Activated effector memory CD4-positive, alpha-beta T cell treated with Interleukin-2 at 50 U/mL for 16 hours (primary cell): Measurements from ENCODE around the gene TAOK3.
"Not testable (repeated sequence)": the region's sequence is repeated elsewhere in the genome, so short reads cannot be mapped to it uniquely, and the experiment has no call there.

Source experiments
- DNase-seq: peaks from one replicate; pipeline ENCODE4 v3.0.0-alpha.2; 2020

TAOK3 gene

DNA sequence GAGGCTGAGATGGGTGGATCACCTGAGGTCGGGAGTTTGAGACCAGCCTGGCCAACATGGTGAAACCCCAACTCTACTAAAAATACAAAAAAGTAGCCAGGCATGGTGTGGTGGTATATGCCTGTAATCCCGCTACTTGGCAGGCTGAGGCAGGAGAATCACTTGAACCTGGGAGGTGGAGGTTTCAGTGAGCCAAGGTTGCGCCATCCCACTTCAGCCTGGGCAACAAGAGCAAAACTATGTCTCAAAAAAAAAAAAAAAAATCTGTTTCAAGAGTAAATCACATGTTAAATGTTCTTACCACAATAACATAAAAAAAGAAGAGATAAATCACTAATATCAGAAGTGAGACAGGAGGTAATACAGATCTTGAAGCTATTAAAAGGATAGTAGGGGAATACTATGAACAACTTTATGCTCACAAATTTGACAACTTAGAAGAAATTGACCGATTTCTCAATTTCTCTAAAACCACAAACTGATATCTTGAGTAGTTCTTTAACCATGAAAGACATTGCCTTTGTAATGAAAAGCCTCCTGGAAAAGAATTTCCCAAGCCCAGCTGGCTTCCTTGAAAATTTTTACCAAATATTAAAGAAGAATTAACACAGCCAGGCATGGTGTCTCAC lies 37.7 kb downstream of the TAOK3 start:
- DNase-seq = no peak

DNA sequence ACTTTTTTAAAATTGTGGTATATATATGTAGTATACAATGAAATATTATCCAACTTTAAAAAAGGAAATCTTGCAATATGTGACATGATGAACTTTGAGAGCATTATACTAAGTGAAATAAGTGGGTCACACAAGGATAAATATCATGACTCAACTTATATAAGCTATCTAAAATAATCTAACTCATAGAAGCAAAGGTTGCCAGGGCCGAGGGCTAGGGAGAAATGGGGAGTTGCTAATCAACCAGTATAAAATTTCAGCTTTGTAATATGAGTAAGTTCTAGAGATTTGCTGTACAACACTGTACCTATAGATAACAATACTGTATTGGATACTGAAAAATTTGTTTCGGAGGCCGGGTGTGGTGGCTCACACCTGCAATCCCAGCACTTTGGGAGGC lies 38.5 kb downstream of the TAOK3 start:
- DNase-seq = no peak

DNA sequence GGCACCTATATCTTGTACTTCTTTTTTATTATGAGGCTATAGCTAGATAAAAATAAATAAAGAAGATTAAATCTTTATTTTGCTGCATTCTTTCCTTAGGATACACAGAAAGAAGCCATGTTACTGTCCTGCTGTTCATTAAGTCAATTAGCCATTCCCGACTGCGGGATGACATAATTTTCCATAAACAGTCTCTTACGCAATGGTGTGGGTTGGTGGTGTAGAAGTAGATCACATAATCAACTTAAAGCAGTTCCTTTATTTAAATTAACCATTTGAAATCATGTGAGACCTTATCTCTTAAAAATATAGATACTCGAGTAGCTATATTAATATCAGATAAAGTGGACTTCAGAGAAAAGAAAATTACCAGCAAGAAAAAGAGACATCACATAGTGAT lies 40.2 kb downstream of the TAOK3 start:
- no peak for DNase-seq

DNA sequence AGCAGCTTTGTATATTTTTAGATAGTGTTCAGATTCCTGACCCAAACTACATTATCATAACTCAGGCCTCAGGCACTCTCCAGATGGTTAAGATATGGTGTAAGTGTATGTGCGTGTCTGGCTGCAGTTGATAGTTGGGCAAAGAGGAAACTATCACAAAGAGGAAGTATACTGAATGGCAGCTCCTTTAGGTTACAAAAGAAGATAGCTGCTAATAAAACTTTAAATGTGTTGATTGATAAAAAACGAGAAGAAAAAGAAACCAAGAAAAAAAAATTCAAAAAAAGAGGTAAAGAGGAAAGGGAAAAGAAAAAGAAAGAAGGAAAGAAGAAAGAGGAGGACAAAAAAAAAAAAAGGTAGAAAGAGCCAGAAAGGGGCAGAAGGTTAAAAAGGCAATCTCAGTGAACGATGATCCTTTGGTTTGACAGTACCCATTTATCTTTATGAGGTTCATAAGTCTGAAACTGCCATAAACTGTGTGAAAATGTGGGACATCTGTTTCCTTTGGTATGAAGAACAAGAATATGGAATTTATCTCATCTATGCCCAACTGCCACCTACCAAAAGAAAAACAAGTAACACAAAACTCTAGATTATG lies 42.2 kb downstream of the TAOK3 start:
- no peak for DNase-seq

DNA sequence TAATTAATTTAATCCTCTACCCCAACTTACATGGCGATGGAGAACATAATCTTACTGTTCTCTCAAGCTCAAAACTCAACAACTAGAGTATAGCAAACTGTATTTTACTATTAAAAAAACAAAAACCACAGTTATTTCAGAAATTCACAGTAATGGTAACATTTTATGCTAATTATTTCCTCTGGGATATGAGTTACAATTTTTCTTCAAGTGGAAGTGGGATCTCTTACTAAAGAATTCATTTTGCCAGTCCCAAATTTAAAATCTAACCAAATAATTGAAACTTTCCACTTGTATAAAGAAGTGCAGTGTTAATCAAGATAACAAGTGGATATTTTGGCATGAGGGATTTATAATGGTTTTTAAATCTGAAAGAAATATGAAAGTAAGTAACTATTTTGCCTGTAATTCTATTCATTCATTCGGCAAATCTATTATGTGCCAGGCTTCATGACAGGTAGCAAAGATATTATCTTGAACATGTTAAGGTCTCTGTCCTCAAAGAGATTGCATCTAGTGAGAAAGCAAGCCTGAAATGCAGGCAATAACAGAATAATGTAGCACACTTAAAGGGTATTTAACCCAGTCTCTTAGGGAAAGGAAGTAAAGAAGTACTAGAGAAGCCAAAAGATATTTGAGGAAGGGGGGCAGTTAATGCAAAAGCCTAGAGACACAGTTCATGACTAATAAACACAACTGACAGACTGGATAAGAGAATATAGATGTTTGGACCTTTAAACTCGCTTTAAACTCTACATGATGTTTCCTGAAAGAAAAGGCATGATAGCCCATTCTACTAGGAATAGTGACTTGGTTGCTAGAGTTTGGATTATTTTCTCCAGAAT lies 44.0 kb downstream of the TAOK3 start:
- no peak for DNase-seq

DNA sequence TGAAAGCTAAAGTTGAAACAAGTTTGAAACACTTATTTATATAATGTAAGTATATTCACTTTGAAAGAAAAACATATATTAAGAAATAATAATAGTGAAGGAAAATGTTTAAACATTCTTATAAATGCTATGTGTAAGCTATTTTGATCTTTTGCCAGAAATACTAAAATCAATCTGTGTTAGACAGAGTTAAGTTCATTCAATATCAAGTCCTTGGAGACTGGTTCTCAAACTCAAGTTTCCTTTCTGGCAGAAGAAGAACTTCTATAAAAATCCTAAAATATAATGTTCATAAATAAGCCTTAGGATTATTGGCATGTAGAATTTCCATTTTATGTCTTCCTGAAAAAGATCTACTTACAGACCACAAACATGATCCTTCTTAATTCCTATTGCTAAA lies 45.3 kb downstream of the TAOK3 start:
- no peak for DNase-seq

DNA sequence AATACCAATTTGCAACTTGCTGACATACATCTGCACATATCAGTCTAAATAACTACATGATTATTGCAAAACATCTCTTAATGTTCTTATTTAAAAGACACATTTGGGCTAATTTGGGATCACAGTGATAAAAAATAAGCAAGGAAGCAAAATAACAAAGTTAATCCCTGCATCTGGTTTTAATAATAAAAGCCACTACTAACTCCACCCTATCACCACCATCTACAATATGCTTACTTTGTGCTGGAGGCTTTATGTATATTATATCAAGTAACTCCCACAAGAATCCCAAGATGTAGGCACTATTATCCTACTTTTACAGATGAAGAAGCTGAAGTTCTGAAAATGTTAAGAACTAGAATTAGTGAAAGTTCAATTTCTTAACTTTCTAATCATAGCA lies 45.7 kb downstream of the TAOK3 start:
- DNase-seq = no peak

DNA sequence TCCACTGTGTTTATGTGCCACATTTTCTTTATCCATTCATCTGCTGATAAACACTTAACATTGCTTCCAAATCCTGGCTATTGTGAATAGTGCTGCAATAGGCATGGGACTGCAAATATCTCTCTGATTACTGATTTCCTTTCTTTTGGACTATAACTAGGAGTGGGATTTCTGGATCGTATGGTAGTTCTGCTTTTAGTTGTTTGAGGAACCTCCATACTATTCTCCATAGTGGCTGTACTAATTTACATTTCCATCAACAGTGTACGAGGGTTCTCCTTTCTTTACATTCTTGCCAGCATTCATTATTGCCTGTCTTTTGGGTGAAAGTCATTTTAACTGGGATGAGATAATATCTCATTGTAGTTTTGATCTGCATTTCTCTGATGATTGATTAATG lies 47.6 kb downstream of the TAOK3 start:
- no peak for DNase-seq

DNA sequence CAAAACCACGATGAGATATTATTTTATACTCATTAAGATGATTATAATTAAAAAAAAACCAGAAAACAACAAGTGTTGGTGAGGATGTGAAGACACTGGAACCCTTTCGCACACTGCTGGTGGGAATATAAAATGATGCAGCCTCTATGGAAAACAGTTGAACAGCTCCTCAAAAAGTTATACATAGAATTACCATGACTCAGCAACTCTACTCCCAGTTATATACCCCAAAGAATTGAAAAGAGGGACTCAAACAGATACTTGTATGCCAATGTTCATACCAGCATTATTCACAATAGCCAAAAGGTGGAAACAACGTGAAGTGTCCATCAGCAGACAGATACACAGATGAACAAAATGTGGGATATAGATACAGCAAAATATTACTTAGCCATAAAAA lies 53.1 kb downstream of the TAOK3 start:
- no peak for DNase-seq

DNA sequence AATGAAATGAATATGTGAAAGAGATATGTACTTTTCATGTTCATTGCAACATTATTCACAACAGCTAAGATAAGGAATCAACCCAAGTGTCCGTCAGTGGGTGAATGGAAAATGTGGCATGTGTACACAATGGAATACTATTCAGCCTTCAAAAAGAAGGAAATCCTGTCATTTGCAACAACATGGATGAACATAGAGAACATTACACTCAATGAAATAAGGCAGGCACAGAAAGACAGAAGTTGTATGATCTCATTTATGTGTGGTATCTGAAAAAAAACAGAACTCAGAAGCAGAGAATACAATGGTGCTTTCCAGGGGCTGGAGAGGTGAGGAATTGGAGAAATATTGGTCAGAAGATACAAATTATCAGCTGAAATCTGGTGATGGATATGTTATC lies 54.0 kb downstream of the TAOK3 start:
- no peak for DNase-seq

DNA sequence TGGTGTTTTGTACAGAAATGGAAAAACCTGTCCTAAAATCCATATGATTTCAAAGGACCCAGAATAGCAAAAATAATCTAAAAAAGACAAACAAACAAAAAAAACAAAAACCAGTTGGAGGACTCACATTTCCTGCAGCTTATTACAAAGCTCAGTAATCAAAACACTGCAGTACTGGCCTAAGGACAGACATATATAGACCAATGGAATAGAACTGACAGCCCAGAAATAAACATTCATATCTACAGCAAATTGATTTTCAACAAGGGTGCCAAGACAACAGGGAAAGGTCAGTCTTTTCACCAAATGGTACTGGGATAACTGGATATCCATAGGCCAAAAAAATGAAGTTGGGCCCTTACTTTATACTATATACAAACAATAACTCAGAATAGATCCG lies 55.0 kb downstream of the TAOK3 start:
- DNase-seq = no peak

DNA sequence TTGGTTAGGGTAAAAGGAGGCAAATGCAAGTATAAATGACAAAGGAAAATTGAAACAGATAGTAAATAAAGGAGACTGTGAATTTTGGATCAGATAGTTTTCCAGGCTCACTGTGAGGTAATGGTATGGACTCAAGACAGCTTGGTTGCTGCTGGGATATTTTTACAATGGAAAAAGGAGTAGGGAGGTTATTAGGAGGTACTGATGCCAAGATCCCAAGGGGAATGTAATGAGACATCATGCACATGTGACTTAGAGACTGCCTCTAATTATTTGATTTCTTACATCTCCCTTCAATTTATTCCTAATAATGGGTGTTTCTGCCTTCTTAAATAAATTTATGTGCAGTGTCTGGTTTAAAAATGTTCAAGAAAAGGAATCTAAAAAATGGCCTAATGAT lies 56.9 kb downstream of the TAOK3 start:
- no peak for DNase-seq

DNA sequence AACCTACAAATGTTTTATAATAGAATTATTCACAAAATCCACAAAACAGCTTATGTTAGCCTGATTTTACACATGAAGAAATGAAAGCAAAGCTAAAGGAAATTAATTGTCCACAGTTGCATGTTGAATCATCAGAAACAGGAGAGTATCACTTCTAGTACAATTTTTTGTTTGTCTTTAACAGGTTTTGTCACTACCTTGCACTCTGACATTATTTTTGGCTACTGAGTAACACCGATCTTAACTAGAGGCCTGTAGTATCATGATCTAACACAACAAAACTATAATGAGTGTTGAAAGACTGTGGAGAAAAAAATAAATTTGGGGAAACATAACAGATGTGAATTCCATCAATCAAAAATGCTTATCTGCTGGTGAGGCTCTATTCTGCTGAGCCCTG lies 60.1 kb downstream of the TAOK3 start:
- no peak for DNase-seq

DNA sequence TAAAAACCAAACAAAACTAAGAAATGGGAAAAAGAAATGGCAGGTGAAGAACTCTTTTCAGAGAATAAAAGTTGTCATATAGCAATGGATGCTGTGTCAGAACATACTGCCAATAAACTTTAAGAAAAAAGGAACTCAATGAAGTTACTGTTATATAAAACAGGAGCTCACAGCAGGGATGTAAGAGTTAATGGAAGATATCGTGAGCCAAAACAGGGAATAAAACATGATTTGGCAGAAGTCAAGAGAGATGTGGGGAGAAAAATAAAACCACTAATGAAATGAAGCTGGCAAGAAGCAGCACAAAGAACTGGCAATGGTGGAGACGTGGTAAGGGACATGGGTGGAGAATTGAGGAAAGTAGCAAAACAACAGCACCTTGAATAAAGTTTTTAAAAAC lies 61.0 kb downstream of the TAOK3 start:
- no peak for DNase-seq

DNA sequence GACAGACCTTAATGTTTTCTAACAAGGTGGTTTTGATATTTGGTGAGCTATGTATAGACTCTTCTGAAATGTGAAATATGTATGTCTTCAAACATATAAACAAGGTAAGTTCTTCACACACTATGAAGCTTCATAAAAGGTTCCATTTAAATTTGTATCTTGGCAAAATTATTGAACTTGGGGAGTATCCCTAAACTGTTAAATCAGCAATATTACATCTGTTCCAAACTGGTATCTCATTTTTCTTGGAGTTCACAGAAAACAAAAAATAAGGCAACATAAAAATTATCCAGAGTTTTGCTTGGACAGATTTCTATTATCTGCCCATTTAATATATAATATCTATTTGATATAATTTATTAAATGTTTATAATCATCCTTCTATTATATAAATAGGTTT lies 62.4 kb downstream of the TAOK3 start:
- DNase-seq = no peak

DNA sequence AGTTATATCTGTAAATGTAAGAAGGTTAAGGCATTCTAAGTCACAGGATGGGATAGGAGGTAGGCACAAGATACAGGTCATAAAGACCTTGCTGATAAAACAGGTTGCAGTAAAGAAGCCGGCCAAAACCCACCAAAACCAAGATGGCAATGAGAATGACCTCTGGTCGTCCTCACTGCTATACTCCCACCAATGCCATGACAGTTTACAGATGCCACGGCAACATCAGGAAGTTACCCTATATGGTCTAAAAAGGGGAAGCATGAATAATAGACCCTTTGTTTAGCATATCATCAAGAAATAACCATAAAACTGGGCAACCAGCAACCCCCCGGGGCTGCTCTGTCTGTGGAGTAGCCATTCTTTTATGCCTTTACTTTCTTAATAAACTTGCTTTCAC lies 64.7 kb downstream of the TAOK3 start:
- DNase-seq = not testable (repeated sequence)

DNA sequence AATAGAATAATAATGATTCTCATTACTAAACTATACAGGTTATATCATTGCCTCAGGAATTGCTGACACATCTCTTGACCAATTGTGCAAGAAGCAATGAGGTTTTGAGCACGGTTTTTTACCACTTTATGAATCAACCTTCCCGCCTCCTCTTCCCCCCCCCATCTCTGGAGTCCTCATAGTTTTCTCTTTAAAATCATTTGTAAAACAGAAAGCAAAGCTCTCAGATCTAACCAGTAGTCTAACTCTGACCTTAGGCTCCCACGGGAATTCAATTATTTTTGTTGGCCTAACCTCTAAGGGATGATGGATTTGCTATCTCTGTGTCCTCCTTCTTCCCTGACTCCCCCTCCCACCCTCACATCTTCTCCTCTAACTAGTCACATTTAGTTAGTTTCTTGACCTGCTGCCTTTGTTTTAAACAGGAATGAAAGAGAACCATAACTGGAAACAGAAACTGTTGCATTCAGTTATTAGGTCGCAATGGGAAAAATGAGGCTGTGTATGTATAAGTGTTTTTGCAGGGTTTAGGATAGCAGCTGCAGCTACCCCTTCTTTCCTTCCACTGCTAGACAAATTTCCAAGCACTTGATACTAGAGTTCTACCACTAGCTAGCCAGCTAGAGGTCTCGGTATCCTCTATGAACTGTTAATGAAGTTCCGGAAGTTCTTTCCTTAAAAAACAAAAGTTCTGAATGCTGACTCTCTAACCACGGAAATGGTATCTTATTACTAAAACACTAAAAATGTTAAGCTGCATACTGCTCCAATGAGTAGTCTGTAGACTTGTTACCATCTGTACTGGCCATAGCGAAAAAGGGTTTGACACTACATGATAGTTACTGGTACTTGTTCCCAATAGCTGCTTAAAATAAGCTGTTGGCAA lies 65.4 kb downstream of the TAOK3 start:
- DNase-seq = no peak

DNA sequence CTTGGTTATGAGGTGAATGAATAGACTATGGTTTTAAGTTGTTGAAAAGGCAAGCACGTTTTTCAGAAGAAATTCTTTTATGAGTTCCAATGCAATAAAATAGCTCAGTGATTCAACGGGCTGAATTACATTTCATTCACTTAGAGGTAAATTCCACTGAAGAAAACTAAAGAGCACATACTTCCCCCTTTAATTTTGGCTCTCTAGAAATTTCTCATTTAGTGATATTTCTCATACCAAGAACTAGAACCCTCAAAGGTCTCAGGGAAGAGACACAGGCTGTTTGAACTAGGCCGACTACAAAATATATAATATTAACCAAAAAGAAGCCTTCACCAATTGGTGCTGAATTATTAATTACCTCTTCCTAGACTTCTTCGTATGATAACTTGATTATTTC lies 68.6 kb downstream of the TAOK3 start:
- no peak for DNase-seq

DNA sequence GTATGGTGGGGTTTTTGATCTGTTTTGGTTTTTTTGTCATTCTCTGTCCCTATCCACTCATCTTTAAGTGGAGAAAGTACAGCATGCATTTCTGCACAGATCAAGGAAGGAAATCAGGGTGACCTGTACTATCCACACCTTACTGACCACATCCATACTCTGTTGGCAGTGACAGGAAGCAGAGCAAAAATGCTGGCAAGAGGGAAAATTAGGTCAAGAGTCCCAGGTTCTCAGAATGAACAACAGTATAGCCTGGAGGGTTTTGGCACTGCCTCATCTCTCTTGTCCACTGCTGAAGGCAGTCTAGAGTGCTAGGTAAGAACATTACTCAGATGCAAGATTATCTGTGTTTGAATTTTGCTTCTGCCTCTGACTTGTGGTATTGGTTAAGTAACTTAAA lies 70.7 kb downstream of the TAOK3 start:
- DNase-seq = no peak

DNA sequence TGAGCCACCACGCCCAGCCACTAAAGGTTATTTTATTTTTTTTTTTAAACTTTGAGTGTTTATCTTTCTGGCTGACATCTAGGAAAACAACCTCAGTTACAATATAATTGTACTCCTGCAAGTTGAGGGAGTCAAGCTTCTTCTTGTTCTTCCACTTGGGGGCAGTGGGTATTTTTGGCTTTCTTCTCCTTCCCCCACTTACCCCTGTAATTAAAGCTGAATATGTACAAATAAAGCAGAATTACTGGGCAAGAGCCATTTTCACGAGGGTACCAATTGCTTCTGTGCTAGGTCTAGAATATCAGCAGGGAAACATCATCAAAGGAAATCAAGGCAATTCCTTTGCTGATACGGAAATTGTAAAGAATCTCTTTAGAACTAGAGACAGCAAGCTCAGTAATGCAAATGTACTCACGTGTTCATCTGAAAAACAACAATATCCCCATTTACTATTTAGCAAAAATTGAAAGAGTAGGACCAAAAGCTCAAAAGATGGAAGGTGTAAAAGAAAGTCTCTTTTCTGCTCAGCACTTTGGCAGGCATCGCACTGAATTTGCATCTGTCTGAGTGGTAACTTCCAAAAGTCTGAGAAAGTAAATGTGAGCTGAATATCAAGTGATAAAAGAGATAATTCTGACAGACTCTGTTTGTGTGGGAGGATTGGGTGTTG lies 72.8 kb downstream of the TAOK3 start:
- no peak for DNase-seq

DNA sequence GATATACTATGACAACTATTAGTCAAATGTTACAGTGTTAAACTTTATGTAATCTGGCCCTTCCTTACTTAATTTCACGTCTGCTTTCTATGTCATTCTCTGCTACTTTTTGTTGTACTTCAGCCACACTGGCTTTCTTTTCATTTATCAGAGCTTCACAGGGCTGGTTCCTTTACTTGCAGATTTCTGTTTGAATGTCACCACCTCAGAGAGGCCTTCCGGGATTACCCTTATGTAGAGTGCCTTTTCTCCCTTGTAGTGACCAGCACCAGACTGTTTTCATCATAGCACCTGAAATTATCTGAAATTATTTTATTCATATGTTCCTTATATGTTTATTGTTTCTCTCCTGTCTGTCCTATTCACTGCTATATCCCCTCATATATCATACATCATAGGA lies 75.4 kb downstream of the TAOK3 start:
- DNase-seq = no peak

DNA sequence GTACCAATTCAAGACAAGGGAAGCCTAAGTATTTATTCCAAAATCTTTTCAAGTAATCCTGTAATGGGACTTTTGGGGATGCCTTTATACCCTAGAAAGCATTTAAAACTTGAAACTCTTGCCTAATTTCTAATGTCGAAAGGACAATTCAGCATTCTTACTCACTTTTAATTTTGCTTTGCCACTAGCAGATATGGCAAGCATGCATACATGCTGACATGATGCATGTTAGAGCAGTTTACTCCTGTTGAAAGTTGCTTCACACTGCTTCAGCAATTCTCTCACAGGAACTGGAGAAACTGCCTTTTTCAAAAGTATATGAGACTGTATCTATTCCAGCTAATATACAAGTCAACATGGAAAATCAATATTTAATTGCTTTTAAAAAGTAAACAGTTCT lies 79.9 kb downstream of the TAOK3 start:
- DNase-seq = no peak

DNA sequence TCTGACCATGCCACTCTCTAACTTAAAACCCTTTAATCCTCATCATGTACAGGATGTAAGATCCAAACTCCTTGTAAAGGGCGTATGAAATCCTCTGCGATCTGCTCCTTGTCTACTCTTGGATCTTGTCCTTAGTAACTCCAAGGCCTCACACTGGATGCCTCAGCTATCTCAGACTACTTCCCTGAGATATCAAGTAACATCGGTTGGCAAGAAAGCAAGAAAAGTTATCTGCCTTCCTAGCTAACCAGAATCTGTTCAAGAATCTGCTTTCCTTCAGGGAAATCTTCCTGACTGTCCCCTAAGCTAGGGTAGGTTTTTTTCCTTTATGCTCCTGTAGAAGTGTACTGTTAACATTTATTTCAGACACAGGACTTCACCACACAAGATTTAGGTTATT lies 82.6 kb downstream of the TAOK3 start:
- DNase-seq = no peak
